NCI-H524 treated with DMSO at 0.1 percent for 48 hours (cell line): ENCODE results near the gene PLCB4.
"Not testable (repeated sequence)": the region's sequence is repeated elsewhere in the genome, so short reads cannot be mapped to it uniquely, and the experiment has no call there.

Experiments
- DNase-seq: peaks from one replicate; lab custom pipeline; 2025; lab: John Stamatoyannopoulos, UW

Gene PLCB4

DNA sequence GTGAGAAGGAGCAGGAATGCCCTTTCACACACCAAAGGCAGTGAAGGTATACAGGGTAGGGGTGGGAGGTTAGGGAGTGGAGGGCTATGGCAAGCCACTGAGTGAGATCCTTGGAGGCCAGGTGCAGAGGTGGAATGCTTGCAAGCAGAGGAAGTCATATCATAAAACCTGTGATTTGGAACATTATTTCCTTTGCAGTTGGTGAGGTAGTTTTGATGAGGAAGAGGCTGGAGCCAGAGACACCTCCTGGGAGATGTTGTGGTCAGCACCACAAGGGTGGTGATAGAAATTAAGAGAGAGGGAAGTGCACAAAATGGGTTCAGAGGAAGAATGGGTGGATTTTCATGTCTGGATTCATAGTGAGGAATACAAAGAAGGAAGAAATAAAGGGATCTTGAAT is 73.0 kb downstream of the PLCB4 start:
- DNase-seq: no peak

DNA sequence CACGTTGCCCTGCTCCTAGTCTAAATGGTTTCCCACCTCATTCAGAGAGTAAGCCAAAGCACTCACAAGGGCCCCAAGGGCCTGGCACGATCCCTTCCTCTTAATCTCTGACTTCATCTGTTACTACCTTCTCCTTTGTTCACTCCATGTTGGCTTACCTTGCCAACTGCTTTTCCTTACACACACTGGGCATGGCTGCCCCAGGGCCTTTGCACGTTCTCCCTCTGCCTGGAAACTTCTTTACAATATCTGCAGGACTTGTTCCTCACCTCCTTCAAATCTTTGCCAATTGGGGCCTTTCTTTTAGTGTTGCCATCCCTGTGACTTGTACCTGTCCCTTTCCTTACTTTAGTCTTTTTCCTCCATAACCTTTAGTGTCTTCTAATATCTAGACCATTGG is 73.9 kb downstream of the PLCB4 start:
- no peak for DNase-seq

DNA sequence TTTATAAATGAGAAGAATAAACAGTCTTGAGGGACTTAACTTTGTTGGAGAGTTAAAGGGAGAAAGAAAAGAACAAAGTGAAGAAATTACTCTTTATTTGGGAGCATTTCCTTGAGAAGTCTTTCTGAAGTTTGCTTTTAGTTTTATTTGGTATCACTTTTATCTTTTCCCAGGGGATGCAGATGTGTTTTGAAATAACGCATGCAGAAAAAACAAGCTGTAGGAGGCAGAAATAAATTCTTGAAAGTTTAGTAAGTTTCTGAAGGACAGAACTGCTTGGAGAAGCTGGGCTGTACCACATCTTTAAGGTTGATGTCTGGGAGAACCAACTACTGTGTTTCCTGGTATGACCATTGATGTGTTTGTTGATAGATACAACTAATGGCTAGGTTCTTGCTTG is 75.0 kb downstream of the PLCB4 start:
- no peak for DNase-seq

DNA sequence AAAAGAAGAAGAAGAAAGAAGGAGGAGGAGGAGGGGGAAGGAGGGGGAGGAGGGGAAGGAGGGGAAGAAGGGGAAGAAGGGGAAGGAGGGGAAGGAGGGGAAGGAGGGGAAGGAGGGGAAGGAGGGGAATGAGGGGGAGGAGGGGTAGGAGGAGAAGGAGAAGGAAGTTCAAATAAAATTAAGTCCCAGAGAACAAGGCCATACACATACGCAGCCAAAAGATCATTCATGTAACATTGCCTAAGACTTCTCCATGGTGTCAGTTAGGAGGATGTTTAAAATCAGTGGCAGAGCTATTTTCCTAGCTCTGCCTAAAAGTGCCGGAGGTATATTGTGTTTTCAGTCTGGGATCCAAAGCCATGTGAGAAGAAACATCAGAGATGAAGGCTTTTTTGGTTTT is 75.8 kb downstream of the PLCB4 start:
- DNase-seq: no peak

DNA sequence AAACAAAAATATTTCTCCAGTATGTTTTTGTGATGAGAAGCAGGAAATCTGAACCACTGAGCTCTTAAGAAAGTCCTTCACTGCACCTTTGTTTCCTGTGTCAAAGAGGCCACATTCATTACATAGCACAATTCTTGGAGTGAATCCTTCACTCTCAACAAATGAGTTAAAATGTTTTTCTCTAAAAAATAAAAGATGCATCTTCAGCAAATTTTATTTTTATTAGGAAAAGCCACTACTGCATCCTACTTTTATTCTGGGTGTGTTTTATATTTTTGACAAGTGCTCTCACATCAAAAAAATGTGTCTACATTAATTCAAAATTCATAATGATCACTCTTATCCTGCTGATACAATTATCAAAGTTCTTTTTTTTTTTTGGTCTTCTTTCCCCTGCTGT is 76.3 kb downstream of the PLCB4 start:
- DNase-seq: no peak

GRCh38 chr20:9146649-9147048 is 77.8 kb downstream of the PLCB4 start:
- no peak for DNase-seq

DNA sequence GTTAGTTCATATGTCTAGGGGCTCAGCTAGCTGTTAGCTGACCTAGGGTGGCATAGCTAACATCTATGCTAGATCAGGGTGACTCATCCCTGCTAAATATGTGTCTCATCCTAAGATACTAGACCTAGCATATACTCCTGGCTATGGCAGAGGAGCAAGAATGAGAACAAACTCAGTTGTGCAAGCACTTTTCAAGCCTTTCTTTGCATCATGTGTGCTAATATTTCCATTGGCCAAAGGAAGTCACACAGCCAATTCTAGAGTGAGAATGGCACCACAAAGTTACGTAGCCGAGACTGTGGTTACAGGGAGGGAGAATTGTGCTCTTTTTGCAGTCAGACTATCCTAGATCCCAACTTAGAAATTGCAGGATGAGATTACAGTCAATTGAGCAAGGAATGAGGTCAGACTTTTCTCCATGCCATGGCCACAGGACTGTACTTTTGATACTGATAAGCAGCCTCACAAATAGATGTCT is 78.7 kb downstream of the PLCB4 start:
- DNase-seq: no peak

GRCh38 chr20:9148291-9148690 is 79.4 kb downstream of the PLCB4 start:
- DNase-seq: no peak

DNA sequence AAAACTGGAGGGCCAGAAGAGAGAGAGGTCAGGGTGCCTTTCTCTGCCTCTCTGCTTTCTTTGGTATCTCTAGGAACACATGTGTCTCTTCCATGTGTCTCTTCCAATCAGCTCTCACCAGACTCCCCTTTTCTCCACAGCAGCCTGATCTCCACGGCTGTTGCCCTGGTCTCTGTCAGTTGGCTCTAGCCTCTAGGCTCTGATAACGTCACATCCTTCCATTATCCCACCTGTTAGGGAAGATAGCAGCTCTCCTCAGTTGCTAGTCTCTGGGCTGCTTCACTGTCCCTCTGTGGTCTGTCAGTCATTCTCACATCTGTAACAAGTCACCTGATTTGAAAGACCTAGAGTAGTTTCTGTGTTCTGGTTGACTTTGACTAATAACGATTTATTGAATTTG is 80.2 kb downstream of the PLCB4 start:
- no peak for DNase-seq

GRCh38 chr20:9149796-9150195 is 80.9 kb downstream of the PLCB4 start:
- DNase-seq: no peak

DNA sequence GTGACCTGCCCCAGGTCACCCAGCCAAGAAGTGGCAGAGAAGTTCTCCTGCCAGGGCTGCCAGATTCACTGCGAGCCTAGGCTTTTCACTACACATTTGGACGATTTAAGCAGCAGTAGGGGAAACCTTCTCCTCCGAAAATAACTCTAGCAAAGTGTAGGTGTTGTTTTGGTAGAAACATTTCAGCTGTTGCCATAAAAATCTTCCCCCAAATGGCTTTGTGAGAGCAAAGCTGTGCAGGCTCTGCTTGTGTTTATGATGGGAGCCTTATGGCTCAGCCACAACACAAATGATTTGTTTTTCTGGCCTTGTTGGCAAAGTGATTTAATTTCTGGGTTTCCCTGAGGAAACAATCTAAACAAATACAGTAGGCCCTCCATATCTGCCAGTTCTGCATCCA is 81.8 kb downstream of the PLCB4 start:
- DNase-seq: no peak

DNA sequence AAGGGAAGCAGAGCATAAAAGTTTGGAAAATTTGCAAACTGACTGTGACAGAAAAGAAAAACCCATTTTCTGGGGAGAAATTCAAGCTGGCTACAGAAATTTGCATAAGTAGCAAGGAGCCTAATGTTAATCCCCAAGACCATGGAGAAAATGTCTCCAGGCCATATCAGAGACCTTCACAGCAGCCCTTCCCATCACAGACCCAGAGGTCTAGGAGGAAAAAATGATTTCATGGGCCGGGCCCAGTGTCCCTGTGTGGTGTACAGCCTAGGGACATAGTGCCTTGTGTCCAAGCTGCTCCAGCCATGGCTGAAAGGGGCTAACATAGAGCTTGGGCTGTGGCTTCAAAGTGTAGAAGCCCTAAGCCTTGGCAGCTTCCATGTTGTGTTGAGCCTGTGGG is 83.3 kb downstream of the PLCB4 start:
- not testable (repeated sequence) for DNase-seq

DNA sequence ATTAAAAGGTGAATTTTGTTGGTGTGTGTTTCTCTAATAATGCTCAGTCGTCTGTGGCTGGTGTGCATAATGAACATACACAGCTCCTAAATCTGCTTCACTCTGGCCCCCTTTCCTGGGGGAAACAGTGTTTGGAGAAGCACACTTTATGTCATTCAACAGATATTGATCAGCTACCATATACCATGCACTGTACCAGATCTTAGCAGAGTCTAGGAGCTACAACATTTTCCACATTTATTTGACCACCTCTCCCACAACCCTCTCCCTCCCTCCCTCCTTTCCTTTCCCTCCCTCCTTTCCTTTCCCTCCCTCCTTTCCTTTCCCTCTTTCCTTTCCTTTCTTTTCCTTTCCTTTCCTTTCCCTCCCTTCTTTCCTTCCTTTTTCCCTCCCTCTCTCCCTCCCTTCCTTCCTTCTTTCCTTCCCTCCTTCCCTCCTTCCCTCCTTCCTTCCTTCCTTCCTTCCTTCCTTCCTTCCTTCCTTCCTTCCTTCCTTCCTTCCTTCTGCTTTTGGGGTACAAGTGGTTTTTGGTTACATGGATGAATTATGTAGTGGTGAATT is 85.7 kb downstream of the PLCB4 start:
- DNase-seq: no peak

GRCh38 chr20:9156529-9157280 is 87.8 kb downstream of the PLCB4 start:
- DNase-seq: no peak

DNA sequence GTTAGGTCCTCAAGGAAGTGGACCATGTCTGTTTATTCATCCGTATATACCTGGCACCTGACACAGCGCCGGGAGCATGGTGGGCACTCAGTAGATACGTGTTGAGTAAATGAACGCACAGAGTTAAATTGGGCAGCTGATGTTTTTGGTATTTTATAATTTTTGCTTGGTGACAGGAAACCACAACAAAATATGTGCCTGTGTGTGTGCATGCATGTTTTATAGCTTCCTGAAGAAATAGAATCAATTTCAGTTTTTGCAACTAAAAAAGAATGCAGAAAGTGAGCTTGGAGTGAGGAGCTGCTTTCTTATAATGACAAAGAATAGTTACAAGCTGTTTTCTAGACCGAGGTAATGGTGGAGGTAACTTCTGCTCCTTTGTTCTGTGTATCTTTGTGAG is 91.4 kb downstream of the PLCB4 start:
- DNase-seq: no peak

- DNase-seq: no peak
Observed at GRCh38 chr20:9160757-9161156, 91.9 kb downstream of the PLCB4 start.

DNA sequence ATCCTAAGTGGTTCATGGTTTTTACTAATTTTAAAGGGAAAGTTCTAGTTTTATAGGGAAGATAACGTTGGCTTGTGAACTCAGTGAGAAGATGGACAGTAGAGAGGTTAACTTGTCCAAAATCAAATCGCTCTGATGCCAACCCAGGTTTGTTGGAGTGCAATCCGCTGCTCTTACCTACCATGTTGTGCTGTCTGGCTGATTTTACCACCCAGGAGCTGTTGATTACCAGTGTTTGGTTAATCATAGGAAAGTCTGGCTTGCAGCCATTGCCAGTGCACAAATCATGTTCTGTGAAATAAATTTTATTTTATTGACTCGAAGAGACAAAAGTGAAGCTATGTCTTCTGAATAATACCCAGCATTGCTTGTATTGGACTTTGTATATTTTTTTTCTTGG is 92.4 kb downstream of the PLCB4 start:
- DNase-seq: no peak

DNA sequence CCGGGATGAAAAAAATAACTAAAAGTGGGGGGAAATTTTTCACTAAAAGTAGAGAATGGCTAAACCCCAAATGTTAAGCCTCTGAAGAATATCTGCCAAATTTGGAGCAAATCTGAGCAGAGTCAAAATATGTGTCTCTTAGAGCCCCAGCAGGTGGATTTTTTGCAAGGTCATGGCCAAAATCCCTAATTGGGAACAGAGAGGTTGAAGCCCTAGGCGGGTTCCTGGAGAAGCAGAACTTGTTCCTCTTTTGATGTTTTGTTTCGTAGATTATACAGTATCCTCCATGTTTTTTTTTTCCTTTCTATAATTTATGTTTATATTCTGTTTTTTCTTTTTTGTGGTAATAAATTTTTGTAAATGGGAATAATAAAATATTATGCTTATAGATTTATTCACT is 94.4 kb downstream of the PLCB4 start:
- DNase-seq: no peak

- no peak for DNase-seq
Observed at GRCh38 chr20:9163995-9164394, 95.1 kb downstream of the PLCB4 start.

DNA sequence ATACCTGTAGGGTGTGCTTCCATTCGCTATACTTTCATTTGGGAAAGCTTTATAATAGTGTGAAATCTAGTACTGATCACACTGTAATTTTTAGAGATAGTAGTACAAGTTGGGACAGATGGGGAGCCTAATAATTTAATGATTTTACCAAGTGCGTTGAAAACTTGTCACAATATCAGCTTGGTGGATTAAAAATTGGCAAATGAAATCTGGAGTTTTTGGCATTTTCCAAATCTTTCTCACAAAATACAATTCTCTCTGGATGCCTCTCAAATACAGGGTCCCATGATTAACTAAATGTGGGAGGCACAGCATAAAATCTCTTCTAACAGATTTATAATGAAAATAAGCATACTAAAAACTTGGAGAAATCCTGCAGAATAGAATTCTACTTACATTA is 96.4 kb downstream of the PLCB4 start:
- no peak for DNase-seq

DNA sequence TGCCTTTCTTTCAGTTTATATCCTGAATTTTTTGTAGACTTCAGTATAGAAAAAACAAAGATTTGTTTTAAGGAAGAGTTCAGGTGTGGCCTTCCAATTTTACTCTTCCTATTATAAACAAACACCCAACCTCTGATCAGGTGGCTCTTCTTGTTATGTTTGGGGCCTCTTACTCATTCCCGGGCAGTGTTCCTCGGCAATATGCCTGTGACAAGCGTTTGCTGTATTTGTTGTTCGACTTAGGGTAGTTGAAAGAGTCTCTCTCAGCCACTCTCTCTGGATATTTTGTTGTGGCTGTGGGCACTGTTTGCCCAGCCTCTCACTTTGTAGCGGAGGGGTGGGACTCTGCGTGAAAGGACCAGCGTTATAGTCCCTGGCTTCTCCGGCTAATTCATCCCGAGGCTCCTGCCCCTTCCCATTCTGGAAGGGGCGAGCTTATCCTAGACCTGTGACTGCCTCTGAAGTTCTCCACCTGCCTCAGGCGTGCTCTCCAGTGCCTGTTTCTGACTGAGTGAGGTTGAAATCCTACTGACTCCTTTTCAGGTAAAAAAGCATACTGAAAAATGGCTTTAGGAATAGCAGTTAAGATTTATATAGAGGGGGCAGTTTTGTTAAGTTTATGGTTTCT is 97.4 kb downstream of the PLCB4 start:
- DNase-seq: no peak

DNA sequence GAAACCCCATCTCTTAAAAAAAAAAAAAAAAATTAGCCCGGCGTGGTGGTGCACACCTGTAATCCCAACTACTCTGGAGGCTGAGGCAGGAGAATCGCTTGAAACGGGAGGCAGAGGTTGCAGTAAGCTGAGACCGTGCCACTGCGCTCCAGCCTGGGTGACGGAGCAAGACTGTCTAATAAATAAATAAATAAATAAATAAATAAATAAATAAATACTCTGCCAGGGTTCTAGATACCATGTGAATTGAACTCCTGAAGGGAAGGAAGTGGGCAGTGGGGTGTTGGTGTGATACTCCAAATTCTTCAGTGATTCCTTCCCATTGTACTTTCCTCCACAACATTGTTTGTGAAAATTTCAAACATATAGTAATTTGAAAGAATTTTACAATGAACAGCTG is 100.5 kb downstream of the PLCB4 start:
- DNase-seq: no peak

- no peak for DNase-seq
Observed at GRCh38 chr20:9172851-9173250, 104.0 kb downstream of the PLCB4 start.

GRCh38 chr20:9177278-9177677 is 108.4 kb downstream of the PLCB4 start:
- DNase-seq: no peak
